GM23248 (cell line): ENCODE measurements around the gene THAP8.

Experiments used
- EZH2 ChIP-seq: fragments of 200-600 bp; sonication (generic); IDR thresholded peaks from 2 replicates; pipeline ENCODE4 v1.6.1; 2018; ENCODE audit warnings: antibody characterized with exemption, mild to moderate bottlenecking; ENCODE audit not compliant: insufficient read depth, poor library complexity, severe bottlenecking
- EZH2phosphoT487 ChIP-seq: fragments of 200-600 bp; sonication (generic); IDR thresholded peaks from 2 replicates; pipeline ENCODE4 v1.6.1; 2018; ENCODE audit warnings: antibody characterized with exemption, moderate library complexity, mild to moderate bottlenecking, low read depth; ENCODE audit not compliant: insufficient read depth

GRCh38 chr19:36092566-36092965, 38.5 kb upstream of the THAP8 start:
- TF ChIP-seq EZH2 (no peak), EZH2phosphoT487 (no peak)
